H54 (cell line): ENCODE measurements around the gene SMURF1.

ENCODE experiments used
- DNase-seq: peaks from one replicate; pipeline ENCODE4 v3.0.0; 2011; ENCODE audit warnings: low spot score, mixed read lengths; ENCODE audit not compliant: insufficient read length
- FAIRE-seq: peaks from 3 replicates; lab custom pipeline; 2011; peaks lifted over from hg19 to GRCh38; lab: Jason Lieb, UNC
- POLR2A ChIP-seq: IDR thresholded peaks from 2 replicates; pipeline ENCODE4 v1.6.1; 2011; ENCODE audit warnings: low read depth, mild to moderate bottlenecking, low read length

Gene SMURF1

DNA sequence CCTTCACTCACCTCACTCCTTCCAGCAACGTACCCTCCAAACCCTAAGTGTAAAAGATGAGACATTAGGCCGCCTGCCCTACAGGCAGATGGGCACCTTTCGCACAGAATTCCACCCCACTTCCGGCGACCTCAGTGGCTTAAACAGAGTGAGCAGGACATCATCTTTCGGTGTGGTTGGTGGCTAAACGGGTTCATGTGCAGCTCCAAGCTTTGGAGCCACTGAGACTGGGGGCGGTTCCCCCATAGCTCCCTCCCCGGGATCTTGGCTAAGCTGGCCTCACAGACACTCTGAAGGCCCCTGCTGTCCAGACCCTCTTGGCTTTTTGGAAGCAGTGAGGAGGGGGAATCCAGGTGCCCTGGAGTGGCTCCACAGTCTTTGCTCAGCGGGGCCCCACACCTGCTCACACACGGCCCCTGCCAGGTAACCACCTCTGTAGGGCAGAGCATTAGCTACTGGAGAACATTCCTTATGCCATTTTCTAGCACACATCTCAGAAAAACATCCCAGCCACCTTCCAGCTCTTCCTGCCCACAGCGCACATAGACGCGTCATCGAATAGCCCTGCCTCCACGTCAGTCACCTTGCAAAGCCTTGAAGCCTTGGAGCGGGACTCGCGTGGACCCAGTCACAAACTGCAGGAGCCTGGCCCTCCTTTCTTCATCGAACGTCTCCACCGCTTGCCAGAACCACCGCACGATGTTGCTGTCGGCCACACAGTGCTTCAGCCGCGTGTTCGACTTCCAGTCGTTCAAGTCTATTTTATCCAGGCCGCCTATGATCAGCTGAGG is 108.8 kb downstream of the SMURF1 start:
- TF ChIP-seq POLR2A = no peak
- no peak for DNase-seq
- no peak for FAIRE-seq

DNA sequence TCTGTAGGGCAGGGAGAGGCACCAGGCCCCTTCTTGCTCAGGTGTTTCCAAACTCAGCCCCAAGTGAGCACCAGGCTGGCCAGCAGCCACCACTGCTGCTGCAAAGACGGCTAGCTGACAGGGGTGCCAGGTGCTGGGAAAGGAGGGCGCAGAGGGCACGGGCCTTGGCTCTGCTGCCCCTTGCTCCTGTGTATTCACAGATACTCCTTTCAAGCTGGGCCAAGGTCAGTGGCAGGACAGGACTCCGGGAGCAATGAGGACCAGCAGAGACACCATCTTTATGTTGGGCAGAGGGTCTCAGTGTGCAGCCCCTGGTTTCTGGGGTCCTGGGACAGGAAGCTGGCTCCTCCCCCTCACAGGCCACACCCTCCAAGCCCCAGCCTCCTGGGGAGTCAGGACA is 110.1 kb downstream of the SMURF1 start:
- DNase-seq (no peak), FAIRE-seq (no peak)
- TF ChIP-seq POLR2A = no peak

DNA sequence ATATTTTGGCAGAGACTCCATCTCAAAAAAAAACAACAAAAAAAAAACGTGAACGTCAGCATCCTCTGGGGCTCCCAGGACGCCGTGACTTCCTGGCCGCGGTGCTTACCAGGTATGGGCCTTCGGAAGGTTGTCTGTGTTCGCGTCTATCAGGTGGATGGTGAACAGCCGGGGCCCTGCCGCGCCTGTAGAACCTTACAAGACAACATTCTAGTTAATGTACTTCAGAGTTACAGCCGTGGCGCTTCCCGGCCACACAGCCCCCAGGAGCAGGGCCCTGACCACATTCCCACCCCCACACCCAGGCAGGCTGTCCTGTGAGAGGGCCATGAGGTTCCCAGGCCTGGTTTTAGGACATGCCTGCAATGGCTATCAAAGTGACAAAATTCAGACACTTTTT is 111.0 kb downstream of the SMURF1 start:
- no peak for DNase-seq
- no peak for FAIRE-seq
- TF ChIP-seq POLR2A = no peak

DNA sequence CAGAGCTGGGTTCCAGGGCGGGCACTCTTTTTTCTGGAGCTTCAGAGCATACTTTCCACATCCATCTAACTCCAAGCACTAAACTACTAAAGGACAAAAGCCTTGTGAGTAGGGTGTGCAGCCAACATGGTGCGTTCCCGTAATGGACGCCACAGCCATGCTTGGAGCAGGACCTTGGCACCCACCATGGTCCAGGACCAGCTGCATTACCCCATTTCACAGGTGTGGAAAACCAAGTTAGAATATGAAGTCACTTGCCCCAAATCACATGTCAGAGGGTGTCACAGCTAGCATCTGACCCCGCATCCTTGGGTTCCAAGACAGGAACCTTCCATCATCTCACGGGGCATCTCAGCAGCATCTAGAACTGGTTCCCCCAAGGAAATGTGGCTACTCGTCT is 112.4 kb downstream of the SMURF1 start:
- no peak for TF ChIP-seq POLR2A
- FAIRE-seq (no peak), DNase-seq (no peak)

DNA sequence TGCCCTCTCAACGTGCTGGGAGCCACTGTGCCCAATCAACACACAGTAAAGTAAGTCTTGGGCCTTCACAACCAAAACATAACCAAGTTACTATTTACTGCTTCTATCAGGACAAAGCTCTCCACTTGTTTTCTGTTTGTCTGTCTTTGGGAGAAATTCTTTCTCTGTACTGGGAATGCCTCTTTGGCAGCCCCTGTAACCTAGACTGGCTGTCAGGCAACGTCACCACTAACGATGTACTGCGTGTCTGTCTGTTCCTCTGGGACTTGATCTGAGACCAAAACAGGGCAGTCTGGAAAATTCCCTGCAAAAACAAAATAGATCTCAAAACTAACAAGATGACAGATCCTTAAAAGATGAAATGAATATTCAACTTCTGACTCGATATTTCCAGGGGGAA is 113.0 kb downstream of the SMURF1 start:
- TF ChIP-seq POLR2A = no peak
- DNase-seq (no peak), FAIRE-seq (no peak)

DNA sequence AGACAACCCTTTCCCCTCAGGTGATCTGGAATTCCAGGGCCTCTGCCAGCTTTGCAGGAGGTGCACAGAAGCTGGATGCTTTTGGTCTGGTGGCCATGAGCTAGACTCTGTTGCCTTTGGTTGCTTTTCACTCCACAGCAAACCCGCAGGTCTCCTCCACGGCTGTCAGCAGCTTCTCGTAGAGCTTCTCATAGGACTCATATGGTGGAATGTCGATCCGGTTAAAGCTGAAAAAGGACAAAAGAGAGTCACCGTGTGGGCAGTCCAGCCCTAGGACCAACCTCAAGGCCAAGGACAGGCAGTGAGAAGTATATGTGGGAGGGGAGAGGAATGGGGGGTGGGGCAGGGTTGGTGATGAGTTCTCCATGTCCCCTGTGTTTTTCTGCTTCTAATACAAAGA is 113.5 kb downstream of the SMURF1 start:
- FAIRE-seq (no peak), DNase-seq (no peak)
- TF ChIP-seq POLR2A = no peak

DNA sequence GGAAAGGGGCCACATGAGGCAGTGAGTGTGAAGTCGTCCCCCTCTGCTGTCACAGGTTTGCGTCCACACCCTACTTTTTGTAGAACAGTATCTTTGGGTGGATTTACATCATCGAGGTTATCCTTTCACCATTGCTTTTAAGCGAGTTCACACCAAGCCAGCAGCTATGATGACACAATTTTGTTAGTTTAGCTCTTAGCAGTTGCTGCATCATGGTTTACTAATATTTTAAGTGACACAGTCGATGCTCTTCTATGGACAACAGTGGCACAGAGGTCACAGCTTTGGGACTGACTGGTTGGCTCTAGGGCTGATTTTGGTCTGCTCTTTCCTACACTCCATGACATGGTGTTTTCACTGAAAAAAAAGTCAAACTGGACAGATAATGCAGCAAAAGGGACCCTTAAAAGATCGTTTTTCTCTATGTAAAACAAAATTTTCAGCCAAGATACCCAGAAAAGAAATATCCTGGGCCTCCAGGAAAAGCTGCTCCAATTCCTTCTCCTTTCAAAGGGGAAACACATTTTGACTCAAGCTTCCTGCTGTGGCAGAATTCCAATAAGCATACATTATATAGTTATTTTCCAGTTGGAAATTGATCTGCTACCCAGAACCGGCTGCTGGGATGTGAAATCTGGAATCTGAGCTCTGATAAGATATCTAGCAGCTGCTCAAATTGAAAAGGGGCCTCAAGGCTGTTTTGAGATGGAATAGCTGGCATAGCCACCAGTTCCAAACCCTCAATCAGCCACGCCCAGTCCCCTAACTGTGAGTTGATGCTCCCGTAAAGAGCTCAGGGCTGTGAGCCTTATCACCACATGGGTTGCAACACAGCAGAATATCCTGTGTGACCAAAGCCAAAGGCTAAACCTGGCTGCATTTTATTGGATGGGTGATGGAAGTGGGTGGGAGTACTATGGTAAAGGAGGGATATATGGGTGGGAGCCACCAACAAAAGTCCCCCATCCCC is 114.2 kb downstream of the SMURF1 start:
- no peak for DNase-seq
- no peak for TF ChIP-seq POLR2A
- FAIRE-seq = no peak

DNA sequence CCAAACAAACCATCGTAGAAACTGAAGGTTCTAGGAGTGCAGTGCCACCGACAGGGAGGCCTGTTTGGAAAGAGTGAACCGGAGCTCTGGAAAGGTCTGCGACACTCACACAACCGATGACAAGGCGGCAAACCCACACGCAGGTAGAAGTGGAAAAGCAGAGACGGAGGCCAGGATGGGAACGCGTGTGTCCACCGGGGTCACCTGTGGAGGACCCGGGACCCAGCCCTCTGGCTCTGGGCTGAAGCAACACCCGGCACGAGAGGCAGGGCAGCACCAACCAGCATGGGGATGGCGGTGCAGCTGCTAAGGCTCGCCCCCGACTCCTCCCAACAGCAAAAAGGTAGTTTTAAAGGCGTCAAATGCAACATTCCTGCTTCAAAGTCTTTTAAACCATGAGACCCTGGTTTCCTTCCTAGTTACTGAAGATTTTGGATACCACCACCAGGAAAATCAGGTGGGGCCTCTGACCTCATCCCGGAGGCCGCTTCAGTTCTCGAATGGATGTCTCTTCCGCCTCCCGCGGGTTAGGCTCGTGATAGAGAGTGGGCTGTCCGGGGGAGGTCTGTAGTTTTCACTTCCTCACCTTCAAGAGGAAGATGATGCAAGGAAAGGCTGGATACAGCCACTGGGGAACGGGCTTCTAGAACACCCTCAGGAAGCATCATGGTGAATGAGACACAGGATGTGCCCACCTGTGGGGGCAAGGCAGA is 115.5 kb downstream of the SMURF1 start:
- TF ChIP-seq POLR2A = no peak
- no peak for FAIRE-seq
- DNase-seq = no peak

DNA sequence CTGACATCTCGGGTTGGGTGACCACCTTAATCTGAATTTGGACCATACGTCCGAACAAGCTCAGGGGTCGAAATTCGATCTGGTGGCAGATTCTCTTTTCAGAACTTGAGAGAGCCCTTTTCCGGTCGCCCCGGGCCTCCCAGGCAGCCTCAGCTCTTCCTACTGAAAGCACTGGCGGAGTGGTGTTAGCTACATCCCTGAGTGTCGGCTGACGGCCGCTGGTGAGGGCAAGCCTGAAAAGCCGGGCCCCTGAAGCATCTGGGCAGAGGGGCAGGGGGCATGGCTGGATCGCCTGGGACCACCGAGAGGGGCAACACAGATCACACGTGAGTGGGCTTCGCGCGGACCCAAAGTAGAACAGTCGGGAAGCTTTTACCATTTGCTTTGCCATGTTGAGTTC is 116.1 kb downstream of the SMURF1 start:
- DNase-seq = no peak
- no peak for TF ChIP-seq POLR2A

DNA sequence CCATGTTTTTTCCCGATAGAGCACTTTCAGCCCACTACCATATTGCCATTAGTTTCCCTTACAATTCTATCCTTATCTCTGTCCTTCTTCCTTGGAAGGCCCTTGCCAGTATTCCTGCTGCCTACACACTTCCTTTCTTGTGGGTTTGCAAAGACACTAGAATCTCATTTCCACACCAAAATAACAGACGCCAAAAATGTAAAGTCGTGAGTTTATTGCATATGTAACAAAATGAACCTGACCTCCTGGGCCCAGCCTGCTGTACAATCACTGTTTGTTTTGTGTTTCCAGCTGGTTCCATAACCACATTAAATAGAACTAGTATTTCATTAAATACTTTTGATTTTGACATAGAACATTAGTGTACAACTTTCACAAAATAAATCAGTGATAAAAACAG is 116.7 kb downstream of the SMURF1 start:
- DNase-seq (no peak), FAIRE-seq (no peak)
- TF ChIP-seq POLR2A = no peak

More for the DNA sequence above, 116.1 kb downstream of the SMURF1 start:
- FAIRE-seq = no peak

DNA sequence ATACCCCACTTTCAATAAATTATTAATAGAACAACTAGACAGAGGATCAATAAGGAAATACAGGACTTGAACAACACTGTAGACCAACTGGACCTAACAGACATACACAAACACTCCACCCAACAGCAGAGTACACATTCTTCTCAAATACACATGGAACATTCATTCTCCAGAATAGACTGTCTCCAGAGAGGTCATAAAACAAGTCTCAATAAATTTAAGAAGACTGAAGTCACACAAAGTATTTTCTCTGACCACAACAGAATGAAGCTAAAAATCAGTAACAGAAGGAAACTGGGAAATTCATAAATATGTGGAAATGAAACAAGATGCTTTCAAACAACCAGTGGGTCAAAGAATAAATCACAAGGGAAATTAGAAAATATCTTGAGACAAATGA is 119.8 kb downstream of the SMURF1 start:
- DNase-seq (no peak), FAIRE-seq (no peak)
- TF ChIP-seq POLR2A = no peak

DNA sequence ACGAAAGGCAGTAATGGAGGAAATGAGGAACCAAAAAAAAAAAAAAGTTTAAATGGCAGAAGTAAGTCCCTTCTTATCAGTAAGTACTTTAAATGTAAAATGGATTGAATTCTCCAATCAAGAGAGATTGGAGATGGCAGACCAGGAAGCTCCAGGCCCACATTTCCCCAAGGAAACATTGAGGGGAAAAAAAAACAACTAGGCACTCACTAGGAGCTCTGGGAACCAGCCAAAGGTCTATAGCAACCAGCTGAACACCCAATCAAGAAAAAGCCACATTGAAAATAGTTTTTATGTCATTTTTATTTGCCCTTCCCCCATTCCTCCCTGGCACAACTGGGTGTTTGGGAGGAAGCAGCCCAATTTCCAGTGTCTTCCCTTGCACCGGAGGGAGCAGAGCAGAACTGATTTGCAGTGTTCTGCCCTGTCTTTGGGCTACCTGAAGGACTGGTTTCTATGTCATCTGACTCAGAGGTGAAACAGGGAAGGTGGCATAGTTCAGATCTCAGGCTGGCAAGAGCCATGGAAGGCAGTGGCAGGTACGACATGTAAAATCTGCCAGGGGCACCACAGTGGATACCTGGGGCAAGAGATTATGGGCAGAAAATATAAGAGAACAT is 121.9 kb downstream of the SMURF1 start:
- DNase-seq = no peak

DNA sequence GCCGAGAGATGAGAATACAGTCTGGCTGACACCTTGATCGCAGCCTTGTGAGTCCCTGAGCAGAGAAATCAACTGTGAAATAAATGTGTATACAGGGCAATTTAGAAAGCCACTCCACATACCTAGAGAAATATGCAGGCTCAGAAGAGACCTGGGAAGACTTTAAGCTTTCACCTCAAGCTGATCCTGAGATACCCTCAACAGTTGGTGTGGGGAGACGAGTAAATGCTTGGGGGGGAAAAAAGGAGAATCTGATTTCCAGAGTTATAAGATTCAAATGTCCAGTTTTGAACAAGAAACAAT is 123.5 kb downstream of the SMURF1 start:
- FAIRE-seq (no peak), DNase-seq (no peak)
- TF ChIP-seq POLR2A = no peak

More for the DNA sequence above, 121.9 kb downstream of the SMURF1 start:
- TF ChIP-seq POLR2A = no peak
- no peak for FAIRE-seq
